IMR-90 (cell line): ENCODE results near the gene CCKAR.

Source experiments
- CEBPB ChIP-seq: IDR thresholded peaks from 2 replicates; pipeline ENCODE4 v1.6.1; 2012; ENCODE audit warnings: low read depth, low read length, improper control_type of control experiment
- CHD1 ChIP-seq: IDR thresholded peaks from 2 replicates; pipeline ENCODE4 v1.6.1; 2012; ENCODE audit warnings: low read depth, low read length, improper control_type of control experiment
- NFE2L2 ChIP-seq: fragments of 150-350 bp; IDR thresholded peaks from 2 replicates; pipeline ENCODE4 v1.6.1; 2016; ENCODE audit warnings: low read depth, mild to moderate bottlenecking, low read length
- POLR2A ChIP-seq: IDR thresholded peaks from 2 replicates; pipeline ENCODE4 v1.6.1; 2012; ENCODE audit warnings: mild to moderate bottlenecking, low read depth, low read length
- RAD21 ChIP-seq: IDR thresholded peaks from 2 replicates; pipeline ENCODE4 v1.6.1; 2012; ENCODE audit warnings: low read length, improper control_type of control experiment
- RFX5 ChIP-seq: IDR thresholded peaks from 2 replicates; pipeline ENCODE4 v1.8.0; 2012; ENCODE audit warnings: low read depth, mild to moderate bottlenecking, low read length, moderate library complexity
- SMC3 ChIP-seq: fragments of 150-350 bp; IDR thresholded peaks from 2 replicates; pipeline ENCODE4 v1.6.1; 2016; ENCODE audit warnings: low read depth, mild to moderate bottlenecking, antibody characterized with exemption, low read length, moderate library complexity
- TF ChIP-seq, protein P1 (sequence below): conservative IDR thresholded peaks from 2 replicates; pipeline ENCODE4 v1.5.1; 2012; ENCODE audit warnings: mild to moderate bottlenecking, low read depth, low read length, improper control_type of control experiment
- TF ChIP-seq, protein P2 (sequence below): fragments of 150-350 bp; IDR thresholded peaks from 2 replicates; pipeline ENCODE4 v1.6.1; 2017; ENCODE audit warnings: mild to moderate bottlenecking, antibody characterized with exemption, low read length, low read depth

DNA sequence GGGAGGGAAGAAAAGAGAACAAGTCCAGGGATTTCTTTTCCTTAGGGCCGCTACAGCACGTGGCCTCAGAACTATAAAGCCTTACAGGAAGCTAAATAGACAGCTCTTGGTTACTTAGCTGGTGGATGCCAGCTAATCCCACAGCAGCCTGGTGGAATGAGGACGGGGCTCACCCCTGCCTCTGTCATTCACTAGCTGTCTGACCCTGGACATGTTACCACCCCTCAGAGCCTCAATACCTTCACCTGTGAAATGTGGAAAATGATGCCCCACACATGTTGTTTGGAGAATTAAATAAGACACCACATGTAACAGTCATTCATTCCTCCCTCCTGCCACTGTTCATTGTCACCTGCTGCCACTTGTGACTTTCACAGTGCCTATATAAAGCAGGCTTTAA is 15.7 kb downstream of the CCKAR start:
- TF ChIP-seq, protein P1, sequence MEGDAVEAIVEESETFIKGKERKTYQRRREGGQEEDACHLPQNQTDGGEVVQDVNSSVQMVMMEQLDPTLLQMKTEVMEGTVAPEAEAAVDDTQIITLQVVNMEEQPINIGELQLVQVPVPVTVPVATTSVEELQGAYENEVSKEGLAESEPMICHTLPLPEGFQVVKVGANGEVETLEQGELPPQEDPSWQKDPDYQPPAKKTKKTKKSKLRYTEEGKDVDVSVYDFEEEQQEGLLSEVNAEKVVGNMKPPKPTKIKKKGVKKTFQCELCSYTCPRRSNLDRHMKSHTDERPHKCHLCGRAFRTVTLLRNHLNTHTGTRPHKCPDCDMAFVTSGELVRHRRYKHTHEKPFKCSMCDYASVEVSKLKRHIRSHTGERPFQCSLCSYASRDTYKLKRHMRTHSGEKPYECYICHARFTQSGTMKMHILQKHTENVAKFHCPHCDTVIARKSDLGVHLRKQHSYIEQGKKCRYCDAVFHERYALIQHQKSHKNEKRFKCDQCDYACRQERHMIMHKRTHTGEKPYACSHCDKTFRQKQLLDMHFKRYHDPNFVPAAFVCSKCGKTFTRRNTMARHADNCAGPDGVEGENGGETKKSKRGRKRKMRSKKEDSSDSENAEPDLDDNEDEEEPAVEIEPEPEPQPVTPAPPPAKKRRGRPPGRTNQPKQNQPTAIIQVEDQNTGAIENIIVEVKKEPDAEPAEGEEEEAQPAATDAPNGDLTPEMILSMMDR = no peak
- TF ChIP-seq POLR2A (no peak), RFX5 (no peak), RAD21 (no peak), NFE2L2 (no peak), CEBPB (no peak), CHD1 (no peak), SMC3 (no peak)
- TF ChIP-seq, protein P2, sequence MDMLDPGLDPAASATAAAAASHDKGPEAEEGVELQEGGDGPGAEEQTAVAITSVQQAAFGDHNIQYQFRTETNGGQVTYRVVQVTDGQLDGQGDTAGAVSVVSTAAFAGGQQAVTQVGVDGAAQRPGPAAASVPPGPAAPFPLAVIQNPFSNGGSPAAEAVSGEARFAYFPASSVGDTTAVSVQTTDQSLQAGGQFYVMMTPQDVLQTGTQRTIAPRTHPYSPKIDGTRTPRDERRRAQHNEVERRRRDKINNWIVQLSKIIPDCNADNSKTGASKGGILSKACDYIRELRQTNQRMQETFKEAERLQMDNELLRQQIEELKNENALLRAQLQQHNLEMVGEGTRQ = no peak
